Activated CD8-positive, alpha-beta T cell treated with anti-CD3 and anti-CD28 coated beads for 36 hours (primary cell): ENCODE measurements around the gene PLCB2. TPM values are rescaled to one million over a fixed set of nuclear protein-coding genes. Genes with fewer than 3 reads are reported as not detected.

Experiments used
- ATAC-seq: fragments of 200-7000 bp; cut with Tn5 transposase; one replicate; pipeline ENCODE4 v1.10.0; 2021; ENCODE audit warnings: mild to moderate bottlenecking, moderate library complexity
- CTCF ChIA-PET: fragments of 350-600 bp; sonication (Branson Sonifier 250); formaldehyde crosslinking; loops from one replicate; lab custom pipeline; 2021; ENCODE audit warnings: antibody characterized with exemption; lab: Charles Lee
- POLR2A ChIA-PET: fragments of 350-600 bp; sonication (Branson Sonifier 250); formaldehyde crosslinking; loops from one replicate; lab custom pipeline; 2021; ENCODE audit warnings: antibody characterized with exemption; lab: Charles Lee
- DNase-seq: peaks from one replicate; pipeline ENCODE4 v3.0.0-alpha.2; 2020
- H3K27ac Mint-ChIP-seq: one replicate; pipeline ENCODE4 v1.8.0; 2021; ENCODE audit warnings: mild to moderate bottlenecking, mixed read lengths
- H3K27me3 Mint-ChIP-seq: one replicate; pipeline ENCODE4 v1.8.0; 2021; ENCODE audit warnings: mixed read lengths
- H3K36me3 Mint-ChIP-seq: one replicate; pipeline ENCODE4 v1.8.0; 2021; ENCODE audit warnings: low read depth, mixed read lengths
- H3K4me1 Mint-ChIP-seq: one replicate; pipeline ENCODE4 v1.8.0; 2021; ENCODE audit warnings: low read depth, mixed read lengths
- H3K4me3 Mint-ChIP-seq: one replicate; pipeline ENCODE4 v1.8.0; 2021; ENCODE audit warnings: mild to moderate bottlenecking, moderate library complexity, mixed read lengths
- H3K9me3 Mint-ChIP-seq: one replicate; pipeline ENCODE4 v1.8.0; 2021; ENCODE audit warnings: mixed read lengths
- intact Hi-C: fragments of 100-400 bp; cut with micrococcal nuclease; formaldehyde crosslinking; loops from one replicate; pipeline ENCODE4 v1.10.0; 2022
- total RNA-seq, 2 experiments: library from RNA; stranded (reverse); gene quantifications; one replicate each; pipeline ENCODE4 v1.2.3, GENCODE V29; 2021
- TF ChIP-seq, protein P1 (sequence below): fragments of 200-600 bp; IDR thresholded peaks from one replicate; pipeline ENCODE4 v1.8.0; 2022; ENCODE audit warnings: antibody characterized with exemption, mild to moderate bottlenecking

Gene PLCB2
- total RNA-seq, 2 experiments from 2014 or later: 44.6 to 58.8 TPM

DNA sequence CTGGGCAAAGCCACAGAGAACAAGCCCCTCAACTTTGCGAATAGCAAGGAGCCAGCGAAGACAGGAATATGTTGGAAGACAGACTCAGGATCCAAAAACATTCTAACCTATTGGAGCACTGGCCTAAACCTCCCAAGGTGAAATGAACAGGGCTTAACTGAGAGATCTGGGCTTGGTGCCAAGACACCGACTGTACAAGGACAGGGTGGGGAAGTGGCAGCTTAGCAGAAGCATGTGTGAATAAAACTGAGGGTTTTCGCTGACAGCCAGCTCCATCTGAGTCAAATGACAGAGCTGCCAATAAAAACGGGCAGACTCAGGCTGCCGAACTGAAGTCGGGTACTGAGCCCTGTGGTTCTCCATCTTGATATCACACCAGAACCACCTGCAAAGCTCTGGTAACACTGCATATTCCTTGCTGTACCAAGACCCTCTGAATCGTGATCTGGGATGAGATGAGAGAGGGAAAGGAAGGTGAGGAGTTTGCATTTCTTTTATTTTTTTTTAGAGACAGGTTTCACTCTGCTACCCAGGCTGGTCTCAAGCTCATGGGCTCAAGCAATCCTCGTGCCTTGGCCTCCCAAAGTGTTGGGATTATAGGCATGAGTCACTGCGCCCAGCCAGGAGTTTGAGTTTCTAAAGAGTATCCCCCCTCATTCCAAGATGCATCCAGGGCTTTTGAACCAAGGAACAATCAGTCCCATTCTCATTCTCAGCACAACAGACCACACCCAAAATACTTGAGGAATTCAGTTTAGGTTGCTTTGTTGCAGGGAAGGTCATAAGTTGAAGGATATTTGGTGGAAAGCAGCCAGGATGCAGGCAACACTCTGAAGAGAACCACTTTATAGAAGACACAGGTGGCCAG is 6.0 kb upstream of the PLCB2 start:
- H3K36me3 Mint-ChIP-seq: no peaks in the 10 kb centered on the region
- ChIA-PET POLR2A (interaction anchor here (0.7 to 1.4 kb wide), 3 partner anchors 9 to 274 kb away, joined by 3 to 5 read pairs (median 4); partner anchors contain the start of gene SRP14), CTCF (interaction anchor here (0.7 to 23.8 kb wide), 6 partner anchors 7 to 128 kb away, joined by 3 to 595 read pairs (median 80); partner anchors contain the start of genes CCDC9B and INAFM2)
- H3K27ac Mint-ChIP-seq: no peak overlapping the region
- no peaks in the 10 kb centered on the region for H3K9me3 Mint-ChIP-seq
- no peaks in the 10 kb centered on the region for H3K27me3 Mint-ChIP-seq
- no peak overlapping the region for H3K4me3 Mint-ChIP-seq
- intact Hi-C loops: no loop called here
- DNase-seq (peak; percentile 60), ATAC-seq (peak; percentile 35)
- TF ChIP-seq, protein P1, sequence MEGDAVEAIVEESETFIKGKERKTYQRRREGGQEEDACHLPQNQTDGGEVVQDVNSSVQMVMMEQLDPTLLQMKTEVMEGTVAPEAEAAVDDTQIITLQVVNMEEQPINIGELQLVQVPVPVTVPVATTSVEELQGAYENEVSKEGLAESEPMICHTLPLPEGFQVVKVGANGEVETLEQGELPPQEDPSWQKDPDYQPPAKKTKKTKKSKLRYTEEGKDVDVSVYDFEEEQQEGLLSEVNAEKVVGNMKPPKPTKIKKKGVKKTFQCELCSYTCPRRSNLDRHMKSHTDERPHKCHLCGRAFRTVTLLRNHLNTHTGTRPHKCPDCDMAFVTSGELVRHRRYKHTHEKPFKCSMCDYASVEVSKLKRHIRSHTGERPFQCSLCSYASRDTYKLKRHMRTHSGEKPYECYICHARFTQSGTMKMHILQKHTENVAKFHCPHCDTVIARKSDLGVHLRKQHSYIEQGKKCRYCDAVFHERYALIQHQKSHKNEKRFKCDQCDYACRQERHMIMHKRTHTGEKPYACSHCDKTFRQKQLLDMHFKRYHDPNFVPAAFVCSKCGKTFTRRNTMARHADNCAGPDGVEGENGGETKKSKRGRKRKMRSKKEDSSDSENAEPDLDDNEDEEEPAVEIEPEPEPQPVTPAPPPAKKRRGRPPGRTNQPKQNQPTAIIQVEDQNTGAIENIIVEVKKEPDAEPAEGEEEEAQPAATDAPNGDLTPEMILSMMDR: no peak
- peaks cover 29% of the 10 kb centered on the region for H3K4me1 Mint-ChIP-seq

DNA sequence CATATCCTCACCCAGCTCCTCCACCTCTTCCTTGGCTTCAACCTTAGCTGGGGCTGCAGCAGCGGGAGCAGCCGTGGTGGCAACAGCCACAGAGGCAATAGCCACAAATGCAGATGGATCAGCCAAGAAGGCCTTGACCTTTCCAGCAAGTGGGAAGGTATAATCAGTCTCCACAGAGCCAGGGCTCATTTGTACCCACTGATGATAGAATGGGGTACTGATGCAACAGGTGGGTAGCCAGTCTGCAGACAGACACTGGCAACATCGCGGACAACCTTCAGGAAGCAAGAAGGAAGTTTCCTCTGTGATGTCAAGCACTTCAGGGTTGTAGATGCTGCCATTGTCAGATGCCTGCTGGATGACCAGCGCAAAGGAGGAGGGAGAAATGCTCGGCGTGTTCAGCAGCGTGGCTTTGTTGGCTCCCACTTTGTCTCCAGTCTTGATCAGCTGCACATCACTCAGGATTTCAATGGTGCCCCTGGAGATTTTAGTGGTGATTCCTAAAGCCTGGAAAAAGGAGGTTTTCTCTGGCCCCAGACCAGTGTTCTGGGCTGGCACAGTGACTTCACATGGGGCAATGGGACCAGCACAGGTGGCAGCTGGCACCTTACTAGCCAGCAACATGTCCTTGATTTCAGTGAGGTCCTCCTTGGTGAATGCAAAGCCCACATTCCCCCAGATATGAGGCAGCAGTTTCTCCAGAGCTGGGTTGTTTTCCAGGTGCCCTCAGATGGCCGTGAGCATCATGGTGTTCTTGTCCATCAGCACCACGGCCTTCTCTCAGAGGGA is 4.8 kb upstream of the PLCB2 start:
- ATAC-seq: no peak
- H3K4me3 Mint-ChIP-seq: no peak overlapping the region
- H3K36me3 Mint-ChIP-seq: no peaks in the 10 kb centered on the region
- ChIA-PET CTCF (interaction anchor here (1.3 to 23.8 kb wide), 9 partner anchors 8 to 273 kb away, joined by 3 to 595 read pairs (median 8); partner anchors contain the start of genes CCDC9B and INAFM2), POLR2A (interaction anchor here (0.9 to 1.4 kb wide), 3 partner anchors 13 to 273 kb away, joined by 3 to 5 read pairs (median 4); partner anchors contain the start of gene SRP14)
- H3K27me3 Mint-ChIP-seq: no peaks in the 10 kb centered on the region
- no peaks in the 10 kb centered on the region for H3K9me3 Mint-ChIP-seq
- peaks cover 30% of the 10 kb centered on the region for H3K4me1 Mint-ChIP-seq
- TF ChIP-seq, protein P1: no peak
- DNase-seq: no peak
- intact Hi-C loops: no loop called here
- H3K27ac Mint-ChIP-seq: no peak overlapping the region

DNA sequence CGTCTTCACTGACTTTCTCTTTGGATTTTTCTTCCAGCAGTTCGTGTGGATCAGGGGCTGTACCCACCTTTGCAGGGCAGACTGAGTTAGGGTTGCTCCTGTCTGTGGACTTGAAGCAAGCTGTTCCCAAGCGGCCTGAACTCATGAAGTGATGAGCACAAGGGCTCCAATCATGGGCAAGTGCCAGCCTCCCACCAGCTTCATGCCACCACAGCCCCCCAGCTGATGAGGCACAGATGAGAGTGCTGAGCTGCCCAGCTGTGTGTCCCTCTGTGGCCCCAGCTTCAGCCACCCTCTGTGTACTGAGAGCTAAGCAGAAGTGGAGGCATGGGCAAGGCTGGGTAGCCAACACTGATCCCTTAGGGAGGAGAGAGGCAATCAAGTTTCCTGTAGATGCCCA is 3.3 kb upstream of the PLCB2 start:
- POLR2A ChIA-PET: interaction anchor here (3.9 kb wide), 1 partner anchor 33 kb away, joined by 22 read pairs; no protein-coding TSS in a partner anchor

More for the DNA sequence above, 3.3 kb upstream of the PLCB2 start:
- ATAC-seq (no peak), DNase-seq (no peak)
- no peak overlapping the region for H3K27ac Mint-ChIP-seq
- TF ChIP-seq, protein P1: no peak
- no peaks in the 10 kb centered on the region for H3K36me3 Mint-ChIP-seq
- no peak overlapping the region for H3K4me3 Mint-ChIP-seq
- no peaks in the 10 kb centered on the region for H3K9me3 Mint-ChIP-seq
- no peaks in the 10 kb centered on the region for H3K27me3 Mint-ChIP-seq
- CTCF ChIA-PET: interaction anchor here (0.7 to 23.8 kb wide), 16 partner anchors 10 to 271 kb away, joined by 3 to 595 read pairs (median 8); partner anchors contain the start of genes ANKRD63, CCDC9B and INAFM2
- intact Hi-C loops: loop anchor here (1.0 kb wide), 1 partner anchor 32 kb away; no protein-coding TSS in a partner anchor
- H3K4me1 Mint-ChIP-seq: peaks cover 37% of the 10 kb centered on the region
